Prostate gland (tissue), 2 donors: ENCODE results near the gene CHRD. TPM values are rescaled to one million over a fixed set of nuclear protein-coding genes. Genes with fewer than 3 reads are reported as not detected.

Source experiments
- DNase-seq: peaks from one replicate; pipeline ENCODE4 v3.0.0-alpha.2; 2019; ENCODE audit warnings: low spot score
- H3K27ac ChIP-seq, 2 donors: fragments of 200-600 bp; sonication (generic); 2 replicates each; pipeline ENCODE4 v1.5.1; 2017 to 2019
- H3K27me3 ChIP-seq: fragments of 200-600 bp; sonication (generic); replicated peaks from 2 replicates; pipeline ENCODE4 v1.5.1; 2019; ENCODE audit not compliant: insufficient read depth
- H3K36me3 ChIP-seq, 2 donors: fragments of 200-600 bp; sonication (generic); 1 replicate in 1 of 2; 2 replicates in 1 of 2; pipeline versions ENCODE4 v1.5.1 to v1.8.1; 2017 to 2019
- H3K4me1 ChIP-seq: fragments of 200-600 bp; sonication (generic); replicated peaks from 2 replicates; pipeline ENCODE4 v1.5.1; 2019
- H3K4me3 ChIP-seq, 2 donors: fragments of 200-600 bp; sonication (generic); 2 replicates each; pipeline ENCODE4 v1.5.1; 2017 to 2019
- H3K9me3 ChIP-seq: fragments of 200-600 bp; sonication (generic); 2 replicates; pipeline ENCODE4 v1.5.1; 2017
- CTCF ChIP-seq, 4 experiments: fragments of 200-600 bp in 2 of 4; fragments of 450-650 bp in 2 of 4; sonication (generic) in 2 of 4; IDR thresholded peaks; 1 replicate in 3 of 4; 2 replicates in 1 of 4; pipeline ENCODE4 v1.5.1; 2016 to 2019; ENCODE audit warnings: antibody characterized with exemption in 4 of 4, mild to moderate bottlenecking in 2 of 4, moderate library complexity in 2 of 4
- POLR2A ChIP-seq: fragments of 450-650 bp; IDR thresholded peaks from one replicate; pipeline ENCODE4 v1.6.1; 2016; ENCODE audit warnings: antibody characterized with exemption, mild to moderate bottlenecking
- POLR2AphosphoS5 ChIP-seq: sonication (generic); formaldehyde crosslinking; IDR thresholded peaks from one replicate; pipeline ENCODE4 v1.6.1; 2017; ENCODE audit warnings: antibody characterized with exemption
- WGBS: methylation state at CpG from one replicate; pipeline ENCODE4 v1.1.5; 2018; 5-methylcytosine and 5-hydroxymethylcytosine counted together
- intact Hi-C: fragments of 100-400 bp; cut with DNase I; formaldehyde crosslinking; loops from one replicate; pipeline ENCODE4 v1.14.2; 2022
- total RNA-seq, 2 donors: library from RNA; depleted of rRNA; stranded (reverse); fragments of >200 nt; gene quantifications; one replicate each; pipeline ENCODE4 v1.1.0, GENCODE V29; 2016

The CHRD gene
- total RNA-seq, 2 donors from 2014 or later, result 2.5 to 8.0 TPM

- WGBS, result 86% methylated on average over 12 of the region's 12 CpGs
These were observed 4.0 kb upstream of the CHRD start for GRCh38 chr3:184375747-184376461.

GRCh38 chr3:184377374-184377773, 2.5 kb upstream of the CHRD start:
- Histone ChIP-seq H3K9me3 (no peaks in the 10 kb centered on the region), H3K27ac (no peak overlapping the region), H3K4me1 (no peaks in the 10 kb centered on the region), H3K4me3 (no peak overlapping the region), H3K36me3 (no peaks in the 10 kb centered on the region), H3K27me3 (no peaks in the 10 kb centered on the region)
- no peak for DNase-seq
- TF ChIP-seq CTCF (IDR thresholded peaks at IDR 0.05) (no peak), POLR2AphosphoS5 (no peak), POLR2A (no peak)
- WGBS, result 75% methylated on average over 5 of the region's 5 CpGs
- intact Hi-C loops, result loop anchor here (5.0 kb wide), 1 partner anchor 135 kb away; no protein-coding TSS in a partner anchor

More at GRCh38 chr3:184375747-184376461, 4.0 kb upstream of the CHRD start:
- Histone ChIP-seq H3K4me1 (peaks cover 6% of the 10 kb centered on the region), H3K4me3 (no peak overlapping the region), H3K27me3 (no peaks in the 10 kb centered on the region), H3K27ac (no peak overlapping the region), H3K36me3 (no peaks in the 10 kb centered on the region), H3K9me3 (no peaks in the 10 kb centered on the region)
- intact Hi-C loops, result loop anchor here (5.0 kb wide), 1 partner anchor 136 kb away; no protein-coding TSS in a partner anchor
- TF ChIP-seq POLR2AphosphoS5 (no peak), CTCF (IDR thresholded peaks at IDR 0.05) (no peak), POLR2A (no peak)
- no peak for DNase-seq

- no peak for DNase-seq
- Histone ChIP-seq H3K9me3 (no peaks in the 10 kb centered on the region), H3K36me3 (no peaks in the 10 kb centered on the region), H3K27ac (peak within 1 kb of the TSS; percentile 44 to 51), H3K4me3 (no peak within 1 kb of the TSS), H3K27me3 (no peaks in the 10 kb centered on the region), H3K4me1 (no peaks in the 10 kb centered on the region)
- intact Hi-C loops, result loop anchor here (5.0 kb wide), 1 partner anchor 134 kb away; no protein-coding TSS in a partner anchor
- TF ChIP-seq POLR2A (no peak), POLR2AphosphoS5 (no peak), CTCF (IDR thresholded peaks at IDR 0.05) (no peak)
- WGBS, result 81% methylated on average over 7 of the region's 7 CpGs
These were observed 1.9 kb upstream of the CHRD start, which contains the start of gene THPO for GRCh38 chr3:184377882-184378445. Gene THPO, minus strand, starts transcription at chr3:184378207. Its CDS starts 1,948 bp downstream, at chr3:184376259.

- H3K4me1 ChIP-seq, result no peaks in the 10 kb centered on the region
- no peak for DNase-seq
- TF ChIP-seq CTCF (IDR thresholded peaks at IDR 0.05), result no peak
- no peak for TF ChIP-seq POLR2AphosphoS5
- TF ChIP-seq POLR2A, result no peak
- peak overlapping the region; percentile 44 to 51 for H3K27ac ChIP-seq
- H3K27me3 ChIP-seq, result no peaks in the 10 kb centered on the region
- no peak overlapping the region for H3K4me3 ChIP-seq
- WGBS, result 72% methylated on average over 10 of the region's 10 CpGs
- intact Hi-C loops, result loop anchor here (5.0 kb wide), 1 partner anchor 133 kb away; no protein-coding TSS in a partner anchor
- no peaks in the 10 kb centered on the region for H3K36me3 ChIP-seq
- H3K9me3 ChIP-seq, result no peaks in the 10 kb centered on the region
These were observed 1.1 kb upstream of the CHRD start for GRCh38 chr3:184378651-184379357.
